DOHH2 (cell line): ENCODE results near the gene USHBP1.

Source experiments
- H3F3A ChIP-seq: fragments of 200-600 bp; sonication (generic), shearing (Covaris generic); 2 replicates; pipeline ENCODE4 v1.6.0; 2016; ENCODE audit warnings: antibody characterized with exemption, mild to moderate bottlenecking; ENCODE audit not compliant: control insufficient read depth, insufficient read depth
- H3K27ac ChIP-seq: fragments of 200-600 bp; sonication (generic); 2 replicates; pipeline ENCODE4 v1.5.1; 2014; ENCODE audit warnings: low read depth, mild to moderate bottlenecking, low read length, moderate library complexity
- H3K27me3 ChIP-seq: fragments of 200-600 bp; sonication (generic); 2 replicates; pipeline ENCODE4 v1.6.1; 2014; ENCODE audit warnings: mild to moderate bottlenecking, low read length, mixed read lengths; ENCODE audit not compliant: control insufficient read depth
- H3K36me3 ChIP-seq: fragments of 200-600 bp; sonication (generic); 2 replicates; pipeline ENCODE4 v1.6.1; 2014; ENCODE audit warnings: mild to moderate bottlenecking, low read length, moderate library complexity, mixed read lengths; ENCODE audit not compliant: control insufficient read depth
- H3K4me1 ChIP-seq: fragments of 200-600 bp; sonication (generic); 2 replicates; pipeline ENCODE4 v1.6.1; 2014; ENCODE audit warnings: mild to moderate bottlenecking, low read length, mixed read lengths; ENCODE audit not compliant: control insufficient read depth
- H3K4me2 ChIP-seq: fragments of 200-600 bp; sonication (generic); 2 replicates; pipeline ENCODE4 v1.6.0; 2014; ENCODE audit warnings: mild to moderate bottlenecking, low read length, moderate library complexity
- H3K4me3 ChIP-seq: fragments of 200-600 bp; sonication (generic); 2 replicates; pipeline ENCODE4 v1.5.1; 2014; ENCODE audit warnings: mild to moderate bottlenecking, low read length, mixed read lengths
- H3K79me2 ChIP-seq: fragments of 200-600 bp; sonication (generic); 2 replicates; pipeline ENCODE4 v1.6.1; 2014; ENCODE audit warnings: mild to moderate bottlenecking, low read length, mixed read lengths; ENCODE audit not compliant: control insufficient read depth
- H3K9me2 ChIP-seq: fragments of 200-600 bp; sonication (generic); replicated peaks from 2 replicates; pipeline ENCODE4 v1.6.1; 2014; ENCODE audit warnings: mild to moderate bottlenecking, low read length, mixed read lengths; ENCODE audit not compliant: control insufficient read depth
- H3K9me3 ChIP-seq: fragments of 200-600 bp; sonication (generic); 2 replicates; pipeline ENCODE4 v1.6.1; 2014; ENCODE audit warnings: antibody characterized with exemption, low read length, mixed read lengths; ENCODE audit not compliant: control insufficient read depth, insufficient read depth
- H4K20me1 ChIP-seq: fragments of 200-600 bp; sonication (generic); 2 replicates; pipeline ENCODE4 v1.6.0; 2014; ENCODE audit warnings: low read depth, mild to moderate bottlenecking, antibody characterized with exemption, low read length, moderate library complexity; ENCODE audit not compliant: control insufficient read depth, insufficient read depth
- CTCF ChIP-seq: fragments of 200-600 bp; sonication (generic); IDR thresholded peaks from one replicate; pipeline ENCODE4 v1.5.1; 2014; ENCODE audit warnings: antibody characterized with exemption, mild to moderate bottlenecking, low read depth, low read length; ENCODE audit not compliant: poor library complexity, severe bottlenecking
- EZH2phosphoT487 ChIP-seq: fragments of 200-600 bp; sonication (generic); IDR thresholded peaks from 2 replicates; pipeline ENCODE4 v1.6.1; 2017; ENCODE audit warnings: borderline replicate concordance, mild to moderate bottlenecking, antibody characterized with exemption, low read length, moderate library complexity, mixed read lengths

The USHBP1 gene

DNA sequence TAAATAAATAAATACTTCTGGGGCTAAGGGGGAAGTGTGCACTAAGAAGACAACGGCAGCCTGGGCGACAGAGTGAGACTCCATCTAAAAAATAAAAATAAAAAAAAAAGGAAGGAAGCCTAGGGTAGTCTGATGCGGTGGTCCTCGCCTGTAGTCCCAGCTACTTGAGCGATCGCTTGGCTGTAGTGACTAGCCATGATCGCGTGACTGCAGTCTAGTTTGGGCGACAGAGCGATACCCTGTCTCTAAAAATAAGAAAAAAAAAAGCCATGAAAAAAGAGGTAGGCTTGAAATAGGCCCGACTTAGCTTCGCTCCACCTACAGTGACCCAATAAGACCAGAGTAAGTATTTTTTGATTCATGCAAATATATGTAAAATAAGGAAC is 2.0 kb upstream of the USHBP1 start:
- Histone ChIP-seq H3K27ac (peak overlapping the region; percentile 100), H3K4me3 (peak overlapping the region; percentile 72), H3K4me1 (peaks cover 42% of the 10 kb centered on the region), H3K27me3 (no peaks in the 10 kb centered on the region), H3K4me2 (peak overlapping the region; percentile 73), H4K20me1 (no peaks in the 10 kb centered on the region), H3K36me3 (peaks cover 20% of the 10 kb centered on the region), H3K79me2 (peaks cover 26% of the 10 kb centered on the region), H3K9me2 (no peaks in the 10 kb centered on the region), H3F3A (peaks cover 20% of the 10 kb centered on the region), H3K9me3 (no peaks in the 10 kb centered on the region)
- TF ChIP-seq CTCF (no peak), EZH2phosphoT487 (no peak)

DNA sequence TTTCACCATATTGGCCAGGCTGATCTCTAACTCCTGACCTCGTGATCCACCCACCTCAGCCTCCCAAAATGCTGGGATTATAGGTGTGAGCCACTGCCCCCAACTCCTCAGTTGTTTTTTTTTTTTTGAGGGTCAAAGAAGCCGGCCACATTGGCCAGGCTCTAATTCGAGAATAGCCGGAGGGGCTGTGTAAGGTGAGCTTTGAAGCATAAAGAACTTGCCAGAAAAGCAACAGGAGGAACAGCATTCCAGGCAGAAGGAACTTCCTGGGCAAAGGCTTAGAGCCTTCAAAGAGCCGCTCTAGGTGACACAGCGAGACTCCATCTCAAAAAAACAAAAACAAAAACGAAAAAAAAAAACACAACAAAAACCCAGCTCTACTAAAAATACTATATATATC is 1.5 kb upstream of the USHBP1 start:
- Histone ChIP-seq H3K9me3 (no peaks in the 10 kb centered on the region), H3K4me2 (peak overlapping the region; percentile 73), H3F3A (peaks cover 21% of the 10 kb centered on the region), H3K36me3 (peaks cover 15% of the 10 kb centered on the region), H3K9me2 (no peaks in the 10 kb centered on the region), H3K4me3 (peak overlapping the region; percentile 72), H4K20me1 (no peaks in the 10 kb centered on the region), H3K27me3 (no peaks in the 10 kb centered on the region), H3K4me1 (peaks cover 46% of the 10 kb centered on the region), H3K27ac (peak overlapping the region; percentile 100), H3K79me2 (peaks cover 21% of the 10 kb centered on the region)
- TF ChIP-seq EZH2phosphoT487 (no peak), CTCF (no peak)

GRCh38 chr19:17263712-17264640 is 569 bp downstream of the USHBP1 start:
- H3K9me2 ChIP-seq: no peaks in the 10 kb centered on the region
- H3K4me1 ChIP-seq: peaks cover 53% of the 10 kb centered on the region
- no peaks in the 10 kb centered on the region for H3K9me3 ChIP-seq
- peak overlapping the region; percentile 72; the same call in 1 of the 2 replicates for H3K4me3 ChIP-seq
- H3F3A ChIP-seq: peaks cover 23% of the 10 kb centered on the region
- H3K27me3 ChIP-seq: no peaks in the 10 kb centered on the region
- TF ChIP-seq CTCF: no peak
- no peak for TF ChIP-seq EZH2phosphoT487
- no peaks in the 10 kb centered on the region for H4K20me1 ChIP-seq
- H3K4me2 ChIP-seq: peak overlapping the region; percentile 73
- H3K79me2 ChIP-seq: peaks cover 17% of the 10 kb centered on the region
- peak overlapping the region; percentile 100 for H3K27ac ChIP-seq
- H3K36me3 ChIP-seq: peaks cover 6% of the 10 kb centered on the region
